OCI-LY3 (cell line): ENCODE measurements around the gene NR2F6.
A peak's percentile ranks its signal among the peaks of the same experiment; 100 is the strongest.

Experiments used
- H2AFZ ChIP-seq: fragments of 200-600, 300-600 bp; shearing (Covaris generic); 2 replicates; pipeline ENCODE4 v1.6.0; 2014; ENCODE audit warnings: antibody characterized with exemption, low read depth, low read length
- H3K27ac ChIP-seq: fragments of 200-600, 300-600 bp; sonication (generic); 2 replicates; pipeline ENCODE4 v1.5.1; 2014; ENCODE audit warnings: mild to moderate bottlenecking, low read length, moderate library complexity, mixed read lengths
- H3K27me3 ChIP-seq: fragments of 200-600, 300-600 bp; sonication (generic); 2 replicates; pipeline ENCODE4 v1.6.1; 2014; ENCODE audit warnings: low read depth, low read length, mixed read lengths
- H3K36me3 ChIP-seq: fragments of 200-600, 300-600 bp; sonication (generic); replicated peaks from 2 replicates; pipeline ENCODE3; 2014; ENCODE audit warnings: low read depth, low read length, mixed read lengths
- H3K4me1 ChIP-seq: fragments of 300-600, 200-600 bp; sonication (generic); 2 replicates; pipeline ENCODE4 v1.6.1; 2014; ENCODE audit warnings: low read length, mixed read lengths
- H3K4me2 ChIP-seq: fragments of 200-600, 300-600 bp; sonication (generic); 2 replicates; pipeline ENCODE4 v1.6.1; 2014; ENCODE audit warnings: low read length, mixed read lengths
- H3K4me3 ChIP-seq: fragments of 300-600, 200-600 bp; sonication (generic); 2 replicates; pipeline ENCODE4 v1.5.1; 2014; ENCODE audit warnings: antibody characterized with exemption, mild to moderate bottlenecking, low read length, moderate library complexity
- H3K79me2 ChIP-seq: fragments of 300-600, 200-600 bp; shearing (Covaris generic); 2 replicates; pipeline ENCODE4 v1.6.1; 2014; ENCODE audit warnings: mild to moderate bottlenecking, low read length, mixed read lengths
- H3K9ac ChIP-seq: fragments of 300-600, 200-600 bp; shearing (Covaris generic); 2 replicates; pipeline ENCODE4 v1.6.0; 2014; ENCODE audit warnings: mild to moderate bottlenecking, low read length, moderate library complexity
- H3K9me3 ChIP-seq: fragments of 200-600, 300-600 bp; shearing (Covaris generic); 2 replicates; pipeline ENCODE4 v1.6.1; 2014; ENCODE audit warnings: low read length, mixed read lengths; ENCODE audit not compliant: insufficient read depth
- H4K20me1 ChIP-seq: fragments of 200-600, 300-600 bp; sonication (generic); 2 replicates; pipeline ENCODE4 v1.6.1; 2016; ENCODE audit warnings: low read length, mixed read lengths; ENCODE audit not compliant: insufficient read depth
- EZH2phosphoT487 ChIP-seq: fragments of 200-600 bp; shearing (Covaris generic); IDR thresholded peaks from 2 replicates; pipeline ENCODE4 v1.6.1; 2018; ENCODE audit warnings: antibody characterized with exemption, mixed run types, low read depth
- TF ChIP-seq, protein P1 (sequence below): fragments of 200-600, 300-600 bp; sonication (generic); IDR thresholded peaks from 2 replicates; pipeline ENCODE4 v1.5.1; 2014; ENCODE audit warnings: antibody characterized with exemption, low read length, low read depth

The NR2F6 gene

GRCh38 chr19:17209126-17210036 is 36.3 kb downstream of the NR2F6 start:
- Histone ChIP-seq H3K9ac (no peak overlapping the region), H3K4me2 (no peak overlapping the region), H3K4me3 (no peak overlapping the region), H3K4me1 (peaks cover 1% of the 10 kb centered on the region), H3K79me2 (no peaks in the 10 kb centered on the region), H3K27ac (no peak overlapping the region), H4K20me1 (no peaks in the 10 kb centered on the region), H2AFZ (no peak overlapping the region), H3K27me3 (no peaks in the 10 kb centered on the region), H3K9me3 (no peaks in the 10 kb centered on the region), H3K36me3 (peaks cover 55% of the 10 kb centered on the region)
- TF ChIP-seq EZH2phosphoT487 = no peak
- TF ChIP-seq, protein P1, sequence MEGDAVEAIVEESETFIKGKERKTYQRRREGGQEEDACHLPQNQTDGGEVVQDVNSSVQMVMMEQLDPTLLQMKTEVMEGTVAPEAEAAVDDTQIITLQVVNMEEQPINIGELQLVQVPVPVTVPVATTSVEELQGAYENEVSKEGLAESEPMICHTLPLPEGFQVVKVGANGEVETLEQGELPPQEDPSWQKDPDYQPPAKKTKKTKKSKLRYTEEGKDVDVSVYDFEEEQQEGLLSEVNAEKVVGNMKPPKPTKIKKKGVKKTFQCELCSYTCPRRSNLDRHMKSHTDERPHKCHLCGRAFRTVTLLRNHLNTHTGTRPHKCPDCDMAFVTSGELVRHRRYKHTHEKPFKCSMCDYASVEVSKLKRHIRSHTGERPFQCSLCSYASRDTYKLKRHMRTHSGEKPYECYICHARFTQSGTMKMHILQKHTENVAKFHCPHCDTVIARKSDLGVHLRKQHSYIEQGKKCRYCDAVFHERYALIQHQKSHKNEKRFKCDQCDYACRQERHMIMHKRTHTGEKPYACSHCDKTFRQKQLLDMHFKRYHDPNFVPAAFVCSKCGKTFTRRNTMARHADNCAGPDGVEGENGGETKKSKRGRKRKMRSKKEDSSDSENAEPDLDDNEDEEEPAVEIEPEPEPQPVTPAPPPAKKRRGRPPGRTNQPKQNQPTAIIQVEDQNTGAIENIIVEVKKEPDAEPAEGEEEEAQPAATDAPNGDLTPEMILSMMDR = no peak

- Histone ChIP-seq H3K4me2 (no peak overlapping the region), H3K79me2 (no peaks in the 10 kb centered on the region), H4K20me1 (0 out of 2 replicates have a peak, but pooled peaks cover 1% of the 10 kb centered on the region), H3K9ac (no peak overlapping the region), H3K27ac (no peak overlapping the region), H2AFZ (no peak overlapping the region), H3K9me3 (no peaks in the 10 kb centered on the region), H3K36me3 (peaks cover 61% of the 10 kb centered on the region), H3K4me3 (no peak overlapping the region), H3K4me1 (no peaks in the 10 kb centered on the region), H3K27me3 (no peaks in the 10 kb centered on the region)
- no peak for TF ChIP-seq EZH2phosphoT487
These were observed 38.8 kb downstream of the NR2F6 start for GRCh38 chr19:17206736-17207581.

DNA sequence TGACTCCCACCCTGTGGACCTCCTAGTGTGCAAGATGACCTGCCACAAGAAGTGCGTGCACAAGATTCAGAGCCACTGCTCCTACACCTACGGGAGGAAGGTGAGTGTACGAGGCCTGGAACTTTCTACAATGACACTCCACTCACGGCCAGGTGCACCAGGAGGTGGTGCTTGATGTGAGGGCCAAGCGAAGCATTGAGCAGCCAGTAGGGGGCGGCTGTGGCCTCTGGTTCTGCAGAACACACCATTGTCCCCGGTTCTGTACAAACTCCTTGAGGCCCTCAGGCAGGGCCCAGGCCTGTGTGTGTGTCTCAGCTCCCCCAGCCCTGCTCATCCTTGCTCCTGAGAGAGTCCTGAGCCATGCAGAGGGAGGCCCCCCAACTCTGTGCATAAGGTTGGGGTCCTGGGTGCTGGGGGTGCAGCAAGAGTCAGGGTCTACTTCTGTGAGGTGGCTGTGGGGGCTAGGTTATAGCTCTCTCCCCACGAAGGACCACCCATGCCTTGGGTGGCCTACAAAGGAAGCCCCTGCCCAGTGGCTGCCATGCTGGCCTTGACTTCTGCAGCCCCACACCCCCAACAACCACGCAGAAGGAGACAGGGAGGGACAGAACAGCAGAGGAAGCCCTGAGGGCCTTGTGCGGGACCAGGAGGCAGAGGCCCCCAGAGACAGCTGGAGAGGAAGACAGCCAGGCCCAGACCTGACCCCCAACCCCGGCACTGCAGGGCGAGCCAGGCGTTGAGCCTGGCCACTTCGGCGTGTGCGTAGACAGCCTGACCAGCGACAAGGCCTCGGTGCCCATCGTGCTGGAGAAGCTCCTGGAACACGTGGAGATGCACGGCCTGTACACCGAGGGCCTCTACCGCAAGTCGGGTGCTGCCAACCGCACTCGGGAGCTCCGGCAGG is 40.2 kb downstream of the NR2F6 start:
- Histone ChIP-seq H3K4me3 (no peak overlapping the region), H4K20me1 (0 out of 2 replicates have a peak, but pooled peaks cover 3% of the 10 kb centered on the region), H3K27ac (no peak overlapping the region), H3K27me3 (no peaks in the 10 kb centered on the region), H3K9me3 (no peaks in the 10 kb centered on the region), H3K79me2 (no peaks in the 10 kb centered on the region), H2AFZ (no peak overlapping the region), H3K36me3 (peaks cover 68% of the 10 kb centered on the region), H3K9ac (no peak overlapping the region), H3K4me1 (no peaks in the 10 kb centered on the region), H3K4me2 (no peak overlapping the region)
- TF ChIP-seq EZH2phosphoT487 = no peak
- TF ChIP-seq, protein P1 = peak; percentile 64

- Histone ChIP-seq H3K4me2 (no peak overlapping the region), H3K4me3 (no peak overlapping the region), H4K20me1 (0 out of 2 replicates have a peak, but pooled peaks cover 3% of the 10 kb centered on the region), H3K27ac (no peak overlapping the region), H3K36me3 (peaks cover 77% of the 10 kb centered on the region), H2AFZ (no peak overlapping the region), H3K9ac (no peak overlapping the region), H3K9me3 (no peaks in the 10 kb centered on the region), H3K4me1 (no peaks in the 10 kb centered on the region), H3K79me2 (no peaks in the 10 kb centered on the region), H3K27me3 (no peaks in the 10 kb centered on the region)
- TF ChIP-seq, protein P1 = no peak
- TF ChIP-seq EZH2phosphoT487 = no peak
These were observed 43.0 kb downstream of the NR2F6 start for GRCh38 chr19:17202713-17203112.
